NCI-H510A treated with DMSO at 0.1 percent for 48 hours (cell line): ENCODE results near the gene ADAMTS1.
"Not testable (repeated sequence)": the region's sequence is repeated elsewhere in the genome, so short reads cannot be mapped to it uniquely, and the experiment has no call there.

Experiments used
- DNase-seq: peaks from one replicate; lab custom pipeline; 2025; lab: John Stamatoyannopoulos, UW

Gene ADAMTS1

DNA sequence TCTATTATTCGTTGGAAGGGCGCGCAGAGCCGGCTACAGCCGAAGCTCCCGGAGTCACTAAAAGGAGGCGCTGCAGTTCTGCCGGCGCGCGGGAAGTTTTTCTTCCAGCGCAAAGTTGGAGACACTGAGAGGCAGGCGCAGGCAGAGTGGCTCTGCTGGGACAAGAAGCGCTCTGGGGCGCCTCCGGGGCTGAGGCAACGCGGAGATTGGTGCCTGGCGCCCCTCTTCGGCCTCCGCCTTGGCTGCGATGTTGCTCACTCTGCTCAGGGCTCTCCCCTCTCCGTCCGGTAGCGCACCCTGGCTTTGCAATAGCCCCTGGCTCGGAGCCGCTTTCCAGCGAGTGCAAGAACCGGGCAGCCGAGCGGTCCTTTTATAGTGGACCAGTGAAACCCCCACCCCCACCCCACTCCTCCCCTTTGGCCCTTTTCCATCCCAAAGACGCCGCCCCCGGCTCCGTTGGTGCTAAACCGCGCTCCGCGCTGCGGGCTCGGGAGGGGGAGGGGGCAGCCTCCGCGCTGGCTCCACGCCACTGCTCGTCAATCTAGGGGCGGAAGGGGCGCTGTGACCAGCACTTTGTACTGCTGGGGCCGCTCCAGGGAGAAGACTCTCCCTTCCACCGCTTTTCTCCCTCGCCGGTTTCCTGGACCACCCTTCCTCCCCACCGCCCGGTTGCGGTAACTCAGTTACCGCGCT lies at the start of gene ADAMTS1:
Gene ADAMTS1, minus strand, starts transcription at position 344 of the 693 bp plus-strand sequence. CDS start 455 bp downstream, outside the sequence.
- no peak for DNase-seq

DNA sequence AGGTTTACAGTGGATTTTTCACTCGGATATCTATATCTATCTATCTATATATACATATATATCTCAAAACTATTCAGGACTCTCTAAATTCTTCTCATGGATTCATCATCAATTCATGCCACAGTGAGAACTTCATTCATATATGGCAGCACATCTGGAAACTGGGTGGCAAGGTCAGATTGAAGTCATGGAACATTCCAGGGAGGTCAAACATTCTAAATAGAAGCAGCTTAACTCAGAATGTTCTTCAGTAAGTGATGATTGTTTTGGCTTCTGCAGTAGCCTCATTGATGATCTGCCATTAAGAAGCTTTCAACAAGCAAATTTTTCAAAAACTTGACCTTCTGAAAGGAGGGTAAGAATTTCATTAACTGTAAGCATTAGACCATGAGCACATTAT lies 46.9 kb upstream of the ADAMTS1 start:
- no peak for DNase-seq

DNA sequence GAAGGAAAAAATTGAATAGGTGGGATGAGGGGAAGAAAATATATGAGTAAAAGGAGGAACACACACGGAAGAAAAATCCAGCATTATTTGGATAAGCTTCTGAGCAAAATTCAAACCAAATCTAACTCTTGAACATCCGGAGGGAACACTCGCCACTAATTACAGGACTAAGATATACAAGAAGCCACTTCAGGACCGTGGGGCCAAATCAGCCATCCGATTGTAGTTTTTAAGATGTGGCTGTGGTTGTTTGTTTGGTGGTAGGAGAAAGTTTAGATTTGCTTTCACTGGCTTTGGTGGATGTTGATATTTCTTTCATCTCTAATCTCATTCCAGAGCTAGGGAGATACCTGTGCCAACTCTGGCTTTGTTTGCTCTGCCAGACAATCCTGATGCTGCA lies 43.7 kb upstream of the ADAMTS1 start:
- DNase-seq: no peak

DNA sequence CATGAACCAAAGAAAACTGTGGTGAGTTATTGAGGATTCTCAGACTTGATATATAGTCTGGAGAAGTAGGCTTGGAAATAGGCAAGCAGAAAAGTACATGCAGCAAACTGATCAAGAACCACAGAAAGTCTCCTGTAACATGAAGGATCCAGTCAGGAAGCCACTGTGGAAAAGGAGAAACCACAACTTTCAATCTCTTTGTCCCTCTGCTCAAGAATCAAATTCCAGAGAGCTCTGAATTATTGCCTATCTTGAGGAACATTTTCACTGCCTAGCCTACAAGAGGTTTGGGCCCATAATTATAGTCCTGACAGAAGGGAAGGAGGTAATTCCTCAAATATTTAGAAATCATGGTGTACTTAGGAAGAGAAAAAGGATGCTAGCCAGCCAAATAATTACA lies 43.0 kb upstream of the ADAMTS1 start:
- DNase-seq: no peak

DNA sequence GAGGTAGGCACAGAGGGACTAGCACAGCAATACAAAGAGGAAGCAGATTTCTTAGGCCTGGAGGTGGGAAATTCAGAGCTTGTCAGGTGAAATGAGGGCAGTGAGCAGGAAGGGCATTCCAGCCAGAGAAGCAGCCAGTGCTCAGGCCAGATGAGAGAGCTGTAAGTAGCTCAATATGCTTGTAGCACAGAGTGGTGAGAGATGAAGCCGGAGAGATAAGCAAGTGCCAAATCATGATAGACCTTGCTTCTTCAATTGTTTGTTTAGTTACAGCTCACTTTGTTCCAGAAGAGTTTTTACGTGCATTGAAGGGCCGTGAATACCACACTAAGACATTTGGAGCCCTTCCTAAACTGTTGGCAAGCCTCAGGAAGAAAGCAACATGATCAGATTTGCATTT lies 42.0 kb upstream of the ADAMTS1 start:
- DNase-seq: no peak

DNA sequence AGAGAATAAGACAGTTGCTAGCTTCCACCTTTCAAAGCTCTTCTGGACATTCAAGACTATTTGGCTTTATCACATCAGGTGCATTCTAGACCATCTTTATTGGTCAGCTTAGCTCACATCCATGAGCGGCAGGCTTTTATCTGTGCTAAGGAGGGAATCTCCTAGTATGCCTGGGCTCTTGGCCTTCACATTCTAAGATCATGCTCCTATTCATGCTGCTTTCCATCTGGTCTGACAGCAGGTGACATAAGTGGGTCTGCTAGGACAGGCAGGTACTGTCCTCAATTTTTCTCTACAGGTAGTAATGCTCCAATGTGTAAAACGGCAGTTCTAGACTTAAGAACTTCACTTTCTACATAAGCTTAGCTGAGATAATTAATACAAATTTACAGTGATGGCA lies 39.2 kb upstream of the ADAMTS1 start:
- DNase-seq: no peak

DNA sequence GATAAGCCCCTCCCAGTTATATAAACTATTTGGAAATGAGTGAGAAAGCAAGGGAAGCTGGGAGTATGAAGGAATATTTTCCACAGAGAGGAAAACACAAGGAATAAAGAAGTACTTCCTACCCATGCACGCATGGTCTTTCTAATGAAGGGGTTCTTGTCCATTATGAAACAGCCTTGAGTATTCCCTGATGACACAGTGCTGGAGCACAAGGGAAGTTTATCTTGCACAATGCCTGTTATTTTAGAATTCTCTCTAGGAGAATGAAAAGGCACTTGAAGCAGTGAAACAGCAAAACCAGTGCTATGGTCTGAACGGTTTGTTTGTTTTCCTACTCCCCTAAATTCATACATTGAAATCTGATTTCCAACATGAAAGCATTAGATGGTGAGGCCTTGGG lies 38.6 kb upstream of the ADAMTS1 start:
- no peak for DNase-seq

DNA sequence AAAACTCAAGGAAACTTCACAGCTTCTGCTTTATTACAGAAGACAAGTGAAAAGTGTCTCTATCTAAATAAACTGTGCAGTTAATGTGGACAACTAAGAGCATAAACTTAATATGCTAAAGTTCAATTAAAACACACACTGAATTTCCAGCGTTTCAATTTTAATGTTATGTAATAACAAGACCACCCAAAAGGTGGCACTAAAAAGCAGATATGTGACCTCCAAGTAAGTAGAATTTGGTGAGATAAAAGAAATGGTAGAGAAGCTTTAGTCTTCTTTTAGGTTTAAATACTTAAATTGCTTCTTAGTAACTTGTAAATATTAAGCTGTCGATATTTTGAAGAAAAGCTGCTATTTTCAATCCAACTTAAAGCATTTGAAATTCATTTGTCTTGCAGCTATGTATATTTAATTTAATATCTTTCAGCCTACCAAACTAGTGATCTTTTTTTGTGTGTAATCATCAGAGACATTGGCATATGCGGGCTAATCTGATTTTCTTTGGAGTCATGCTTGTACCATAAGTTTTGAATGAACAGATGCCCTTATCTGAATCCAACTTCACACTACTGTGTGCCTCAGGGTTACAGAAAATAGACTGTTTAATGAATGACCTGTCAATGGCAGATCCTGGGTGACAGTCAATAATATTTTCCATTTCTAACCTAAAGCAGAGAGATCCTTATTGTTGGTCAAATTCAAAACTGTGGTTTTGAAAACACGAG lies 36.5 kb upstream of the ADAMTS1 start:
- no peak for DNase-seq

DNA sequence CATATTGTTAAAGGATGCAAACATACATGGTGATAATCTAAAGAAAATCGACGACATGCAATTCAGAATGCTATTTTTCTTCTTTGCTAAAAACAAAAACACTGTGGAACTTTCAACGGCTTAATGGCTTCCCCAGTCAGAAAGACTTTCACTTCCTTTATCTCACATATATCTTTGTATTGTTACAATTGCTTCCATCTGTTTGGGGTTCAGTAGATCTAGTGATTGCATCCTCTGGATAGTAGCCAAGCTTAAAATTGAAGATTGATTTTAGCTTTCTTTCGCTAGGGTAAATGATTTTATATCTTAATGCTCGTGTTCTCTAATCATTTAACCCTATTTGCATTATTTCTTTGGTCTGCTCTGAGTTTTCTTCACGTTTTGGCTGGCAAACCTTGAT lies 31.8 kb upstream of the ADAMTS1 start:
- DNase-seq: no peak

DNA sequence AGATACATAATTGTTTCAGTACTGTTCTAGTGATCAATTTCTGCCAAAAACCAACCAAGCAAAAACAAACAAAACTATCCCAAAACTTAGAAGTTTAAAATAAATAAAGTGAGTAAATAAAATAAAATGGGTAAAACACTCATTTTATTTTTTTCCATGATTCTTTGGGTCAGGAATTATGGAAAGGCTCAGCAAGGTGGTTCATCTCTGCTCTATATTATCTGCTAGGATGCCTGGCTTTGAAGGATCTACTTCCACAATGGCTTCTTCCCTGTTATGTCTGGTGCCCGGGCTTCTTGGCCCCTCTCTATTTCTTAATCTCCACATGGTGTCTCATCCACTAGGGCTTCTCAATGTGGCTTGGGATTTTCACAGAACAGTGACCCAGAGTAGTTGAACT lies 29.1 kb upstream of the ADAMTS1 start:
- no peak for DNase-seq

DNA sequence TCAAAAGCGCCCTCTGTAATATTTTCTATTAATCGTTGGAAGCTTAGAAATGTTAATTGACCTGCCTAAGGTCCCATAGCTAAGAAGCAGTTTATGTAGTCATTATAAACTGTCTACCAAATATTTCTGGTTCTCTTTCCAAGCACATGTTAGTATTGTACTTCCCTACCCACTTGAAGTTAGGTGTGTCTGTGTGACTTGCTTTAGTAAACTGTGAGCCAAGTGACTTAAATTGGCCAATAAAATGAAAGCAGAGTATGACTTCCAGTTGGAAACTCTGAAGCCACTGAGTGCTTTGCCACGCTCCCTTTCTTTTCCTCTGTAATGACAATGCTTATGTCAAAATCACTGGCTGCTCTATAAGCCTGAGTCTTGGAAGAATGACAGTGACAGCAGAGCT lies 20.6 kb upstream of the ADAMTS1 start:
- no peak for DNase-seq

DNA sequence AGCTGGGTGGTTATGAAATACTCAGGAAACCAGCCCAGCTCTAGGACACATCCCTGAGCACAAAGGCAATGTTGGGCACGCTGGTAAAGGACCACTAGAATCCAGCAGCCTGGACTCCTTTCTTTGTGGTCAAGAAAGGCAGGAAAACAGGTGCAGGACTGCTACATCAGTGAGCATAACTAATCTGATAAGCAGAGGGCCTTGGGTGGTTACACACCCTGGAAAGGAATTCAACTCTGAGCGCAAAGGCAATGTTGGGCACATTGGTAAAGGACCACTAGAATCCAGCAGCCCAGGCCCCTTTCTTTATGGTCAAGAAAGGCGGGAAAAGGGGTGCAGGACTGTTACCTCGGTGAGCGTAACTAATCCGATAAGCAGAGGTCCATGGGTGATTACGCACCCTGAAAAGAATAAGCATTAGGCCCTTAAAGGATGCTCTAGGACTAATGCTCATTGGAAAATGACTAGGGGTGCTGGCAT lies 11.7 kb upstream of the ADAMTS1 start:
- not testable (repeated sequence) for DNase-seq

DNA sequence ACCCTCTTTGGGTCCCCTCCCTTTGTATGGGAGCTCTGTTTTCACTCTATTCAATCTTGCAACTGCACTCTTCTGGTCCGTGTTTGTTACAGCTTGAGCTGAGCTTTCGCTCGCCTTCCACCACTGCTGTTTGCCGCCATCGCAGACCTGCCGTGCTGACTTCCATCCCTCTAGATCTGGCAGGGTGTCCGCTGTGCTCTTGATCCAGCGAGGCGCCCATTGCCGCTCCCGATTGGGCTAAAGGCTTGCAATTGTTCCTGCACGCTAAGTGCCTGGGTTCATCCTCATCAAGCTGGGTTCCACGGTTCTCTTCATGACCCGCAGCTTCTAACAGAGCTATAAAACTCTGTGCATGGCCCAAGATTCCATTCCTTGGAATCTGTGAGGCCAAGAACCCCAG lies 9.5 kb upstream of the ADAMTS1 start:
- not testable (repeated sequence) for DNase-seq

DNA sequence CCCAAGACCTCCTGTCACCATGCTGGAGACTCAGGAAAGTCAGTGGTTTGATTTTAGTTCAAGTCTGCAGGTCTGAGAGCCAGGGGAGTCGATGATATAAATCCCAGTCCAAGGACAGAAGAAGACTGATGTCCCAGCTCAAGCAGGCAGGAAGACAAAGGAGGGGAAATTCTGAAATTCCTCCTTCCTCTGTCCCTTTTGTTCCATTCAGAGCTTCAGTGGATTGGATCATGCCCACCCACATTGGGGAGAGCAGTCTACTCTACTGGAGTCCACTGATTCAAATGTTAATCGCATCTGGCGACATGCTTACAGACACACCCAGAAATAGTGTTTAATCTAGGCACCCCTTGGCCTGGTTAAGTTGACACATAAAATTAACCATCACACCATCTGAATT lies 7.2 kb upstream of the ADAMTS1 start:
- DNase-seq: no peak

DNA sequence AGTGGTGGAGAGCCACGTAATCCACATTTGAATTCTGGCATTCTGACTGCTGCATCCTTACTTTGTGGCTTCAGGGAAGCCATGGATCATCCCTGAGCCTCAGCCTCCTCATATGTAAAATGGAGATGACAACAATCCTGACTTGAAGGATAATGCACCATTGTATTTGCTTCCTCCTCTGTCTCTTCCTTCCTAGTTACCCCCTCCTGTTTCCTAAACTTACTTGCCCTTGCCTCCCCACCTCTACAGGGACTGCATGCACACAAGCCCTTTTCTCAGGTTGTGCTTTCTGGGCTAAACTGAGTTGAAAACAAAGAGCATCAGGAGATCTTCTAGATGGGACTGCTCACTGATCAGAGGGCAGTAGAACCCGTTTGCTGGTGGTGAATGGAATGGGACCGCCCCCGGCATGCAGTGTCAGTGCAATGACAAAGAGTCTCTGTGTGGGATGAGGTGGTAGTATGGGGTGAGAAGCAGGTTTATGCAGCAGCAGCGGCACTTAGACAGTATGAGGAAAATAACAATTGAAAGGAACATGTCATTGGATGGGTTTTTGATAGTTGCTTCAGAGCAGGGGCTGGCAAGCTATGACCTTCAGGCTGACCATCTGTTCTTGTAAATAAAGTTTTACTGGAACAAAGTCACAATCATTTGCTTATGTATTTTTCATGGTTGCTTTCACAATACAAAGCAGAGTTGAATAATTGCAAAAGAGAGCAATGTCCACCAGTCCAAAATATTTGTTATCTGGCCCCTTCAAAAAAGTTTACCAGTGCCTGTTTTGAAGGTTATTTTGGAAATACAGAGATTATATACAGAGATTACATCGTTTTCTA lies 6.1 kb upstream of the ADAMTS1 start:
- no peak for DNase-seq

DNA sequence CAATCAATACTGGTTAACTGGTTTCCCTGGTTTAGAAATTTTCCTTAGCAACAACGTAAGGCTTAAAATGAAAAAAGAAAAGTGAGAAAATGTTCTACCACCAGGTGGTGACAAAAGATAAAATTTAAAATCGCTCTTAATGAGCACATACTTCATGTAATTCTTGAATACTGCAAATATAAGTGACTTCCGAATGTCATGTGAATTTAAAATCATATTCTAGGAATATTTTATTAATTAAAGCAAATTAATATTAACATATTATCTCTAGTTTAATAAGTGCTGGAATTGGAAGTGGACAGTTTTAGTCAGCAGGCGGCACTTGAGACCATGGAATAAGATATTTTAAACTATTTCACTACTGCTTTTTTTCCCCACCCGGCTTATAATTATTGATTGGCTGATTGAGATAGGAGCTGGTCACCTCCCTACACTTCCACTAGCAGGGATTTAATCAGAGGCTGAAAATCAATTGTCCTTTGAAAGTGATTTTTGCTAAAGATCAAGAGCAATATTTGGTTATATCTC lies 5.0 kb upstream of the ADAMTS1 start:
- peak; percentile 18 for DNase-seq

DNA sequence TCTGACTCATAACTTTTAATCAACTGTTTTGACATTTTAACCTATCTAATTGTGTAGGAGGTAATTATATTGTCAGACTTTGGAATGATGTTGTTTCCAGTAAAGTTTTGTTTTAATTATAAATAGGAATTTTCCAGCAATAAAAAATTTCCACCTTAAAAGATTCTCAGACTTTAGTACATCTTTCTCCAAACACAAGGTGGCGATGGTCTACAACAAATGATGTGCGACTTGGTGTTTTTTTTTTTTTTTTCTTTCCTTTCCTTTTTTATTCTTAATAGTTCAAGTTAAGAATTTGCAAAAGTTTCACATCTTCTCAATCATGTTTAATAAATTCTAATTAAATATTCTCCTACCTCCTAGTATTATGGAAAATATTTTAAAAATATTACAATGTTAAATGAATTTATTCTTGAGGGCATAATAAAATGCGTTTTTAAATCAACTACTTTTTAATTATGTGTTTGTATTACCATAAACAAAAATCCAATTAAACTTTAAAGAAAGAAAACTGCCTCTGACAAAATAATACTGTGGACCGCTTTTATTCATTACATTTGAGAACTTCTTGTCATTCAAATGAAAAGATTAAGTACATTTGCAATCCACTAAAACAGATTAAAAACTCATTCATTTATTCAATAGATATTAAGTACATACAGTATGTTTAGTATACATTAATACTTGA lies 4.4 kb upstream of the ADAMTS1 start:
- peak; percentile 4 for DNase-seq

DNA sequence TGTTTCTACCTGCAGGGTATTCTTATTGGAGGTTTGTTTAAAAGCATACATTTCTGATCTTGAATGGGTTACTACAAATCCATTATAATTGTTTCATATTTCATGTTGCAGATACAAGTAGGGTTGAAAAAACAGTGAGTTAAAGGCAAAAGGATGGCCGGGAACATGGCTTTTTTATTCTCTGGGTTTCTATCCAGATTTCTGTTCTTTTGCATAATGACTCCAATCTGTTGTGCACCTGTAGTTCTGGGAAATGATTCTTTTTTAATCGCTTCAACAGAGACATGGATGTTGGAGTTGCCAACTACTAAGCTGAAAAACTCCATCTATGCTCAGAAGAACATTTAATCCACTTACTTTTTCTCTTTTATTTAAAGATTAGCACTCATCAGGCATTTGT lies 2.7 kb upstream of the ADAMTS1 start:
- no peak for DNase-seq

DNA sequence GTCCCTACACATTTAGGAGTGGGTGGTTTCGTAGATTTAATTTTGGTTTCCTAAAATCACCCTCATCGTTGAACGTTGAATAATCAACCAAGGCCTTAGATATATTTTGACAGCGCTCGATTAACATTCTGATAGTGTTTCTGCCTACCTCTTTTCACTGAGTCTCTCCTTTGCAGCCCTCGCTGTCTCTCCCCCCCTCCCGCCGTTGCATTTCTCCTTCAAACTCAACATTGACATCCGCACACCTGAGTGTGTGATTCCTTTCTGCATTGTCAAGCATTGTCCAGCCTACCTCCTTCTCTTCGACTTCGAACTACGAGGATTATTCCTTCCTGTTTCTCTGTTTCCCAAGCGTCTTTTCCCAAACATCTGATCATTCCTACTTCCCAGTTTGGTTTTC lies 1.8 kb upstream of the ADAMTS1 start:
- no peak for DNase-seq

DNA sequence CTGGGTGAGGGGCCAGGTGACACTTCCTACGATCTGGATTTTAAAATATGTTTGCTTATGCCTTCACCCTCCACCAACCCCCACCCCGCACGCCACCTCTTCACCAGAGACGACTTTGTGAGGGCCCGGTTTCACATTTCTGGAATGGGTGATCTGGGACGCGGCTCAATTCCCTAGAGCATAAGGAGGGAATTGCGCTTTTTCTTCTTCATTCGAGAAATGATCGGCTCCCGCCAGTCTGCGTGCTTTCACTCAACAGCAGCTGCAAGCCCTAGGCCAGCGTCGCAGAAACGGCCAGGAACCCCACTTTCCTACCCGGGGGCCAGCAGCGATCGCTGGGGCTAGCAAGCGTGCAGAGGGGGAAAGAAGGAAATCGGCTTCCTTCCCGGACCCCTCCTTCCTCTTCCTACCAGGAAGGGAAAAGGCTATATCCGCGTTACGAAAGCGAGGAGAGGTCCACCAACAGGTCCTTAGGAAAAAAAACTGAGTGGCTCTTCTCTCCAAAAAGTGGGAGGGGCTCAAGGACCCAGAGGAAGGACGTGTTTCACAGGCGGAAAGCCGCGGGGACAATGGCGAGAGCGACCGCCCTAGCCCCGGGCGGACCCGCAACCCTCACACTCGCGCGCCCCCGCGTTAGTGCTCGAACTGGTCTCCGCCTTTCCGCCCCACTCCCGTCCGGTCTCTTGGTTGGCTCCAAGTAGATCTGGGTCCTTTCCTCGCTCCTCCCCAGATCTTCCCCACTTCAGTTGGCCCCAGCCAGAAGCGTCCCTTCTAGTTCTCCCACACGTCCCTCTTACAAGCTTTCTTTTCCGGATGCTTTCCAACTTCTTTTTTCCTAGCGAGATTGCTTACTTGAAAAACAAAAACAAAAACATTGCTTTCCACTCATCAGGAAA lies 1.1 kb upstream of the ADAMTS1 start:
- DNase-seq: no peak

DNA sequence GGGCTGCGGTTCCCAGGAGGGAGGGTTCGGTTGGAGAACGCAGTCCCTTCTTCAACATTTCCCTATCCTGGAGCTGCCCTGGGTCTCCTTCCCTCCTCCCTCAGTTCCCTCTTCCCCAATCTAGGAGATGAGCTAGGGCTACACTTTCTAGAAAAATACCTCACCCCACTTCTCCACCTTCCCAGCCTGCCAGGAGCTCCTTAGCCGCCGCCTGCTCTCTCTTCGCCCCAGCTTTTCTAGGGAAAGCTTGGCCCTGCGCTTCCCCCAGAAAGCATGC lies 488 bp upstream of the ADAMTS1 start:
- no peak for DNase-seq
